HS-5 (cell line): Measurements from ENCODE around the gene UBXN1.

Experiments used
- DNase-seq: peaks from one replicate; pipeline ENCODE4 v3.0.0-alpha.2; 2012; ENCODE audit warnings: low read depth

The UBXN1 gene, protein sequence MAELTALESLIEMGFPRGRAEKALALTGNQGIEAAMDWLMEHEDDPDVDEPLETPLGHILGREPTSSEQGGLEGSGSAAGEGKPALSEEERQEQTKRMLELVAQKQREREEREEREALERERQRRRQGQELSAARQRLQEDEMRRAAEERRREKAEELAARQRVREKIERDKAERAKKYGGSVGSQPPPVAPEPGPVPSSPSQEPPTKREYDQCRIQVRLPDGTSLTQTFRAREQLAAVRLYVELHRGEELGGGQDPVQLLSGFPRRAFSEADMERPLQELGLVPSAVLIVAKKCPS

DNA sequence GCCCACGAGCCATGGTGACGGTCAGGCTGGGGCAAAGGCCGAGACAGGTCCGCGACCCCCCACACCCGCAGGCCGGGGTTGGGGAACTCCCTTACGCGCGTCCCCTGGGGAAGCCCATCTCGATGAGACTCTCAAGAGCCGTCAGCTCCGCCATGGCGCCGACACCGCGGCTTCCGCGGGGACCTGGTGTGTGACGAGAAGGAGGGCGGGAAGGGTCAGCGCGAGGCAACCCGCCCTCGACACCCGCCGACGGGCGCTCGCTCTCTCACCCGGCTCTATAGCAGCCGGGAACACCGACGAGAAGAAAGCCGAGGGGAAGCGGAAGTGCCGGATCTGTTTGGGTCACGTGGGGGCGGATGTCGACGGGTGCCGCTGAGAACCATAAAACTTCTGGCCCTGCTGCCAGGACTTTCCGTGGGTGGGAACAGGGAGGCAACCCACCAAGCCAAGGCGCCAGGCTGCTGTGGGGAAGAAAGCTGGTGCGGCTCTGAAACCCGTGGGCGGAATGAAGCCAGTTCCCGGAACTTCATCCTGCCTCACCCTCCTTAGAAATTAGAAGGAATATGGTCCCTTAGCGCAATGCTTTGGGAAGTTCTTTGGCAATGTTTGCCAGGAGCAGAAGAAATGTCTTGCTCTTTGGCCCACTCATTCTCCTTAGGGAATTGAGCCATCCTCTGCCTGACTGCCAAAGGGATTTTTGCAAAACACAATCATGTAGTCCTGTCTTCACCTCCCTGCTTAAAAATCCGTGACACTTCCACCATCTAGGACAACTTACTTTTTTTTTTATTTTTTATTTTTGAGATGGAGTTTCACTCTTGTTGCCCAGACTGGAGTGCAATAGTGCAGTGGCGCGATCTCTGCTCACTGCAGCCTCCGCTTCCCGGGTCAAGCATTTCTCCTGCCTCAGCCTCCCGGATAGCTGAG, at the start of gene UBXN1:
TSS of gene UBXN1 (minus strand) at position 304 of the 927 bp plus-strand sequence. CDS start at position 154, 150 bp downstream.
- DNase-seq, result peak; percentile 73

DNA sequence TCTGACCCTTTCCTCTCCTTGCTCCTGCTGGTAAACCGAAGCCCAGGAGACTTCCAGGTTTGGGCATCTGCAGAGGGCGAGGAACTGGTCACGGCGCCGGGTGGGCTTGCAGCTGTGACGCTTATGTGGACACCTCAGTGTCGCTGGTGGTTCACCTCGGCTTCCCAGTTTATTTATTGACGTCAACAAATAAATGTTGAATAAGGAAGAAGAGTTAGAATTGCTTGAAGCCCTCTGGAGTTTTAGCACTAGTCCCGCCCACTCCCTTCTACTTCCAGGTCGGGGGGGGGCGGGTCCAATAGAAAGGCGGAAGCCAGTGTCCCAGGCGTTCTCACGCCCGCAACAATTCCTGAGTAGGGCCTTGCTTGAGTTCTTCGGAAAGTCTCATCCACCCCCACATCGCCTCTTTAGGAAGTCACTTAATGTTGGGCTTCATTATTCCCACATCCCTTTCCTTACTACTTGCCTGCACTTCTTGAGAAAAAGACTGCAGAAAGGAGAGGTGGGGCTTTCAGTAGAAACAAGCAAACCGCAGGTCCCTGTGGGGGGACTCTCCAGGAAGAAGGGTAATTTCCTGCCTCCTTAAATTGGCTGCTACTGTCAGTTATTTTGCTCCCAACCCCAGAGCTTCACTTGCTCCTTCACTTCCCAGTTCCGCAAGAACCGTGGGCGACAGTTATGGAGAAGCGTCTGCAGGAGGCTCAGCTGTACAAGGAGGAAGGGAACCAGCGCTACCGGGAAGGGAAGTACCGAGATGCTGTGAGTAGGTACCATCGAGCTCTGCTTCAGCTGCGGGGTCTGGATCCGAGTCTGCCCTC, 49.5 kb upstream of the UBXN1 start, which contains the start of gene TTC9C:
TSS of gene TTC9C (plus strand) at position 316 of the 818 bp plus-strand sequence. CDS start at position 679, 363 bp downstream.
- DNase-seq, result peak; percentile 79

DNA sequence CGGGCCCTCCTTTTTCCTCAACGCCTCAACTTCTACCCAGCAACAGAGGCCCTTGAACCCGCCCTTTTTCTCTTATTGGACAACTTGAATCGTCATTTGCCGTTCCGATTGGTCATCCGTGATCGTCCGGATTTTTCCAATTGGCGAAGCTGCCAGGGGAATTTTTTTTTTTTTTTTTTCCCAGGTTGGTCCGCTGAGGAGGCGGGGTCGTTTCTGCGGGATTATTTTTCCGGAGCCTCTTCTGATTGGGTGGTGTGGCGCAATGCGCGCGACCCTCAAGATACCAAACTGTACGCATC, 48.9 kb upstream of the UBXN1 start:
- DNase-seq, result peak; percentile 98

DNA sequence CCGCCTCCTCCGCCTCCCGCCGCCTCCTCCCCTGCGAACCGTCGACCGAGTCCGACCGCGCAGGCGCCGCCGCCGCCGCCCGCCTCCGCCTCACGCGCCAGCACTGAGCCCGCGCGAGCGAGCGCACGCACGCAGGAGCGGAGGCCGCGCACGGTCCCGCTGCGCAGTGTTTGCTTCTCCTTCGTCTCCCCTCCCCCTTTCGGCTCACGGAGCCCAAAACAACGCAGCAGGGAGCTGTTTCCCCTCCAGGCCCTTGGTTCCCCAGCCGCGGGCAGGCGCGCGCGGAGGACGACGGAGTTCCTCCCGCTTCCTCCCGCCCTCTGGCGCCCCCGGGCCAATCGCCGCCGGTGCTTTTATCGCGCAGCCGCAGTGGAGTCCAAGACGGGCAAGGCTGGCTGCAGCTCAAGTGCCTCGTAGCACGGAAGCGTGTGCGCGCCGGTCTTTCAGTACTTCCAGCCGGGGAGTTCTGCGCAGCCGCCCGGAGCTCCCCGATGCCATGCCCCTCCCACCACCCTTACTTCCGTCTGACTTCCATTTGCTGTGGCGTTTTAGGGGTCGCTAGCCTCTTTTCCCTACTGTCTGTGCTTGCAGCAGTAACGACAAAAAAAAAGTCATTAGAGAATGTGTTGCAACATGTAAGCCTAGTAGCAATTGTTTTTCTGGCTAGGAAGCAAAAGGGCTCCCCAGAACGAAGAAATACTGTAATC, 48.4 kb upstream of the UBXN1 start, which contains the start of gene HNRNPUL2:
TSS of gene HNRNPUL2 (minus strand) at position 293 of the 707 bp plus-strand sequence. CDS start 301 bp downstream, outside the sequence.
- peak; percentile 96 for DNase-seq

DNA sequence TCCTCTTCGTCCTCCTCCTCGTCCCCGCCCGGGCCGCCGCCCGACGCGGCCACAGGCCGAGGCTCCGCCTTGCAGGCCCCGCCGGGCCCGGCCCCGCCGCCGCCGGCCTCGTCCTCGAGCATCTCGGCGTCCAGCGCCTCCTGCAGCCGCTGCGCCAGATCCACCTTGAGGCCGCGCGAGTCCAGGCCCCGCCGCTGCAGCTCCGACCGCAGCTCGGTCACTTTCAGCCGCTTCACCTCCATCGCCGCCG, 48.0 kb upstream of the UBXN1 start:
- no peak for DNase-seq

DNA sequence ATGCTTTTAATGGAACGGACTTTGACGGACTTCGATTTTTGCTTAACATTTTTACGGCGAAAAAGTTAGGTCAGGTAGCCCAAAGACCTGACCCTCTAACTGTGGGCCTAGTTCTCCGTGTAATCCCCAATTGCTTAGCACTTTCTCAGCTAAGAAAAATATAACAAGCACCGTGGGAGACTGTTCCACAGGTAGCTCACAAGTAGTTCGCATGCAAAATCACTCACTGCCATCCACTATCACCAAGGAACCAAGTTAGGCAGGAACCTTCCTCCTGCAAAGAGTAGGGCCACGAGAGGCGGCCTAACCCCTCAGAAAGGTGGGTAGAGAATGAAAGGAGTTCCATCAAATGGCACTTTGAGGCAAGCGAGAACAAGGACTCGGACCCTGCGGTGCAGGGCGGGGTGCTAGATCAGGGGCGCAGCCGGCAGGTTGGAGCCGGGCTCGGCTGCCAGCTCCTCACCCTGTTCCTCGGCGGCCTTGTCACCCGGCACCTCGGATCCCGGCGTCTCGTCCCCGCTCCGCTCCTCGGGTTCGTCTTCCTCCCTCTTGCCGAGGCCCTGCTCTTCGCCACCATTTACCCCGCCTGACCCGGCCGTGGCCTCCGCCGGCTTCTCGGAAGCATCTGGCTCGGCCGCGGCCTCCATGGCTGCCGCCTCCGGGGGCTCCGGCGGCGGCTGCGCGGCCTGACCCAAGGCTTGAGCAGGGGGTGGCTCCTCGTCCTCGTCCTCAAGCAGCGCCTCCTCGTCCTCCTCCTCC, 47.5 kb upstream of the UBXN1 start:
- DNase-seq, result no peak

DNA sequence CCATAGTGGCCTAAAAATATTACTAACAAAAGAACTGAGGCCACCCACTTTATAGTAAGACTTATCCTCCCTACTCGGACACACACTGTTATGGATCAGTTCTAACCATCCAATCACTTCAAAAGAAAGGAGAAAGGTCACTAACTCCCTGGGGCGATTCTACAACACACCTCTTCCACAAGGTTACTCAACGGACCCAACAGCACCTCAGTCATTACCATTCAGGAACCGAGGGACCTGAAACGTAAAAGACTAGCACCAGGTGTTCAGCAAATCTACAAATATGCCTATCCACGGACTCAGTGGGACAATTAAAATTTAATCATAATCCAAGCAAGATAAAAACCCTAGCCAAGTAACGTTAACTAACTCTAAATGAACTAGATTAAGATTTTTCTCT, 46.8 kb upstream of the UBXN1 start:
- no peak for DNase-seq

DNA sequence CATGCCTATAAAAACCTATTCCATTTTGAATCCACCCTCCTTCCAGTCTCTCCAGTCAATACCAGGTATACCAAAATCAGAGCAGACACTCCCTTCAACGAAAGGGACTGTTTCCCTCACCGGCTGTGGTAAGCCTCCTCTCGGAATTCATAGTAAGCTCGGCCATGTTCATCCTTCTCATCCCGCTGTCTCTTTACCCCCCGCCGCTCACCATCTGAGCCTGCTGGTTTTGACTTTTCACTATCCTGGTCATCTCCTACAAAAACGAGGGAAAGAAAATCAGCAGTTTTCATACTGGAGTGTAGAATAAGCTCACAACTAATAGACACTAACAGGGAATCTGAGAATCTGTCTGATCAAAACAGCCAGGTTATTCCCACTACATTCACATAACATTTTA, 45.3 kb upstream of the UBXN1 start:
- DNase-seq, result no peak

DNA sequence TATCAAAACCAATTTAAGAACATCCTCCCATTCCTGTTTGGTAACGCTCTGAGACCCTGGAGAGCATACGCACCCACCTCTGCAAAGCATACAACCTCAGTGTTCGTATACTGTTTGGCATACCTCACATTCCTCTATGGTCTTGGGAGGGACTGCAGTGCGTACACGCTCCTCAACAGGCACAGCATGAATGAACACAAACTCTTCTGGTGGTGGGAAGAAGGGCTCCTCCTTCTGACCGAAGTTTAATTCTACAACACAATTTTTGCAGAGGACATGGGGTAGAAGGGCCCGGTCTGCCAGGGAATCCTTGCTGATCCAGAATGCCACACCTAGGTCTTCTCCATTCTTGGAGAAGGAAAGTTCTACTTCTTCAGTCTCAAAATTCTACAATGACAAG, 43.1 kb upstream of the UBXN1 start:
- no peak for DNase-seq

DNA sequence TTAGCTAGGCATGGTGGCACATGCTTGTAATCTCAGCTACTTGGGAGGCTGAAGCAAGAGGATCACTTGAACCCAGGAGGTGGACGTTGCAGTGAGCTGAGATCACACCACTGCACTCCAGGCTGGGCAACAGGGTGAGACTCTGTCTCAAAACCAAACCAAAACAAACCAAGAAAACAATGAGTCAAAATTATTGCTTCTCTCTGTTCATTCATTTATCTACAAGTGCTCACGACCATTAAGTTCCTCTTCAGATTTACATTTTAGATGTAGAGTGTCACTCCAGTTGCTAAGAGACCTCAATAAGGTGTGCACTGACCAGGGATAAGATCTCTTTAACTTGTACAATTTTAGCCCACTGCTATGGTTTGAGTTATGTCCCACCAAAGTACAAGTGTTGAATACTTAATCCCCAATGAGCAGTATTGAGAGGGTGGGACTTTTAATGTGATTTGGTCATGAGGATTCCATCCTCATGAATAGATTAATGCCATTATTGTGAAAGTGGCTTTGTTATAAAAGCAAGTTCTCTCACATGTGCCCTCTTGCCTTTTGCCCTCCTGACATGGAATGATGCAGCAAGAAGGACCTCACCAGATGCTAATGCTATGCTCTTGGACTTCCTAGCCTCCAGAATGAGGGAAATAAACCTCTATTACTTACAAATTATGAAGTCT, 40.6 kb upstream of the UBXN1 start:
- no peak for DNase-seq

DNA sequence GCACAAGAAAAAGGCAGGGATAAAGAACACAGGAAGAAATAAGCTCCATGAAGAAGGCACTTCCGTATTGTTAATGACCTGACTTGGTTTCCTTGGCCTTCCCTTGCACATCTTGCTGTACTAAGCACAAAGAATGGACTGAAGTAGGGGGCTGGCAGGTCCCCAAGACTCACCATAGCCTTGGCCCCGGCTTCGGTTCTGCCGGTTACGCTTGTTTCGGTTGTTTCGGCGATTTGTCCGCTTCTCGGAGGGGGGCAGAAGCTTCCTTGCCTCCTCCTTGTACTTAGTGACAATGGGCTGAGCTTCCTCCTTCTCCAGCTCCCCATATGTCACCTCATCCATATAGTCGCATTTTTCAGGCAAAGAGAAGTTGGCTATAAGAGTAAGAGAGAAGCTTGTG, 37.9 kb upstream of the UBXN1 start:
- no peak for DNase-seq

DNA sequence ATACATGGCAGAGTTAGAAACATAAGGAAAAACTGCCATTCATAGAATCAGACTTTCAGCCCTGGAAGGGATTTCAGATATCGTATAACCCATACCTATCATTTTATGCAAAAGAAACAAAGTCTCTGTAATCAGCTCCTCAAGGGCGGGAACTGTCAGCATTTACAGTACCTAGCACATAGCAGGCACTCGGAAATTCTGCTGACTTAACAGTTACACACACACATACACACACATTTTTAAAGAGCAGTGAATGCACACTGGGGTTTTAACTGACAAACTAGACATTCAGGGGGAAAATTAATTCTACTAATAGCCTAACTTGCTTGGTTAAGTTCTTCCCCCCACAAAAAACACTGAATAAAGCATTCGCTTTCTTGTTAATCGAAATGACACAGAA, 37.3 kb upstream of the UBXN1 start:
- DNase-seq, result no peak

DNA sequence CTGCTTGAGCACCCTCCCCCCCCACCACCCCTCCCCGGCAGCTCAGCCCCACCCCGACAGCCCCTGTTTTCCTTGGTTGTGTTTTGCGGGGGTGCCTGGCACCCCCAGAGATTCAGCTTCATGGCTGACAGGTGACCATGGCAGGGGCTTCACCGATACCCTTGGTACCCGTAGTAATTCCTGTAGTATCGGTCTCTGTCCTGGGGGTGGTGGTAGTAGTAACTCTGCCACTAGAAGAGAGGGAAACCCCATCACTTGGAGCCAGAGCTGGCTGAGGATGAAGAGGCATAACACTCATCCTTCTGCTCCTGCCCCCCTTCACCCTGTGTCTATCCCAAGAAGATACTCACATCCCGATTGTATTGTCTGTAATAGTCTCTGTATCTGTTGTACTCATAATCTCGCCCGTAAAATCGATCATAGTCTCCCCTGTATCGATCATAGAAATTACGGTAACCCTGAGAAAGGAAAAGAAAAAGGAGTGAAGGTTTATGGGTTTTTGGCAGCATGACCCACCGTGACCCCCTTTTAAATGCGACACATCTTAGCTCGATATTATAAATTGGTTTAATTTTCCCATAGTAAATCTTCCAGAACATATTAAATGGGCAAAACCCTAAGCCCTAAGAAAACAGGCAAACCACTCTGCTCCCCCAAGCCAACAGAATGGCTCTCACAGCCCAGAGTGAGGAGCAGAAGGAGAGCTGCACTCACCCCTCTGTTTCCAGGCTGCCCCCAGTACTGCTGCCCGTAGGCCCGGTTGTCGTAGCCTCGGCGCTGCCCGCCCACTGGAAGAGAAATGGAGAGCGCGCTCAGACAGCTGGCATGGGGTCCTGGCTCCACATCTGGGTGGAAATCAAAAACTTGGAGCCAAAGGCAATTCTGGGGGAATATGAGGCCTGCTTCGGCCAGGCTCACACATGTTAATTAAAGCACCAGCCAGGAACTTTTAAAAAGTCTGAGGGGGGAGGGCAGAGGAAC, 36.6 kb upstream of the UBXN1 start:
- no peak for DNase-seq

DNA sequence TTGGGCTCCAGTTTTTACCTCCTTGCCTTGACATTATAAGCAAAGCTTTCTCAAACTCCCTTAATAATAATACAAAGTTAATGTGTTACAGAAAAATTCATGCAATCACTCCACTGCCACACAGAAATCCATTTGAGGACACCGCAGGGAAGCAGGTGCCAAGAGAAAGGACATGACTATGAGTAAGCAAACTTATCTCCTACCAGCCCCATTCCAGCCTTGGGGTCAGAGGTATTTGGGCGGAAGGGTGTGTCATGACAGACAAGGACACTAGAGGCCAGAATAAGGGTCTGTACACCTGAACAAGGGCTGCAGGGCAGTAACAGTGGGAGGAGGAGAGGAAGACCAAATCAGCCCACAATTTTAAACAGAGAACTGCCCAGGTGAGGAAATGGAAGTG, 34.5 kb upstream of the UBXN1 start:
- no peak for DNase-seq

DNA sequence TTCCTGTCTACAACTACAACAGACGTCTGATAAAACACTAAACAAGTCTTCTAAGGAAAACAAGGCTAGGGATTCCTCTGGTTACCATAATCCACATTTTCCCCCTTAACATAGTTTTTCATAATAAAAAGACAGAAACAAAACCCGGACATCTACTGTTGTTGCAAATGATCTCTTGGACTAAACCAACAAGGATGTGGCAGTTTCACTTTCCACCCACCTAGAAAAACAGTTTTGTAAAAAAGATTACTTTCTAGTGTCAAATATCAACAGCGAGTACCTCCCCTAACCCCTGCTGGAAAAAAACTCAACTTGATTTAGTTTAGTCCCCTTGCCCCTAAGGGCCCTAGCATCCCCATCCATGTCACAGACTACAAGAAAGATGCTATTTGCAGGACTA, 34.0 kb upstream of the UBXN1 start:
- no peak for DNase-seq

DNA sequence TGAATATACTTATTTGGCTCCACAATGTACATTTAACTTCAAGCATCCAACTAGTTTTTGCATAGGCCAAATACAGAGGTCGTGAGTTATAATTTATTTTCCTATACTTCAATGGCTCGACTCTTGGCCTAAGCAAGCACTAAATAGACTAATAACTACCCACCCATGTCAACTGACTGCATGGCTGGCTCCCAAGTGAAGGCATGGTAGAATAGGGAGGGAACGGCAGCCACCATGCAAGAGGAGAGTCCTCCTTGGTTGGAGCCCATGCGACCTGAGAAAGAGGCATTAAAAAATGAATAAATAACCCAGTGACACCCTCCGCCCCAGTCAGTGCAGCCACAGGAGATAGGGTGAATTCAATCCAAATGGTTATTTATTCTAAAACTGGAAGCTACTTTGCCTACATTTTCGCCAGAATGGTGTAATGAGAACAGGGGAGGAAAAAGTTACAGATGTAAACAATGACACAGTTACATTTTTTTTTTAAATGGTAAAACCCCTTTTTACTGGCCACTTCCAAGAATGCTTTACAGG, 33.5 kb upstream of the UBXN1 start:
- no peak for DNase-seq

DNA sequence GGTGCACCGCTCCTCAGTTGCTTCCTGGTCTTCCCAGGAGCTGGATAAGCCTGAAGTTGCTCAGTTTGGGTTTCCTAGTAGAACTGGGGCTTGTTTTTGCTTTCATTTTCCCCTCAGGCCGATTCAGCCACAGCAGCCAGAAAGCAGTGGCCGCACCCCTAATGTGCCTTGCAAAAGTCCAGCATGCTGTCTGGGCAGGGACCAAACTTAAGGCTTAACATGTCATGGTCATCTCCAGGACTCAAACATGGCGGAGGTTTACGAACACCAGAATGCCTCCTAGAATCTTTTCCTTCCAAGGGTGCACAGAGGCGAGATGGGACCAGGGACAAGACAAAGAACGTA, 31.1 kb upstream of the UBXN1 start:
- DNase-seq, result no peak

DNA sequence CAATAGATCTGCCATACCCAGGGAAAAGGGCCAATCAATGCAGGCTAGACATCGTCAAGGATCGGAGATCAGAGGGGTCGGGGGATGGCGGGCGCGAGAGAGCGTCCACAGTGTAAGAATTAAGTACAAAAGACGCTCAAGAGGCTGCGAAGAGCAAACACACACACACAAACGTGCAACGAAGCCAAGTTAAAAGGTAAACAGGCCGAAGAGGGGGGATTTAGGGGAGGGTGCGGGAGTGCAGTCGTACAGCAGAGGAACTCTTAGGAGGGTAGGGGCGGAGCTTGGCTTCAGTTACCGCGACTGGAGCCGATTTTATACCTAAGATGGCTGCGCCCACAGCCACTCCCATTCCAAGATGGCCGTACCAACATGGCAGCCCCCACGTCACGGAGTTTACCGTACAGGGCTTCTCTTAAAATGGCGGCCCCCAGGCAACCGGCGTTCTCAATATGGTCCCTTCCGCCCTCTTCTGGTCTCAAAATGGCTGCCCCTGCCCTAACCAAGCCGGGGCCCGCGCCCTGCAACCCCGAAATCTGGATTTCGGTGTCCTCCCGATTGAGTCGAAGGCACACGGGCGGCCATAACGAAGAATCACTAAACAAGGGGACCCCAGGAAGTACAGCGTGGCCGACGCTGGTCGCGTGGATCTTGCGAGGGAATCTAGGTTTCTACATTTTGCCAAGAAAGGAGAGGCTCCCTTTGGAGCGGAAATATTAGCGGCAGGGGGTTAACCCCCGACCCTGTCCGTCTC, 30.6 kb upstream of the UBXN1 start:
- peak; percentile 71 for DNase-seq

DNA sequence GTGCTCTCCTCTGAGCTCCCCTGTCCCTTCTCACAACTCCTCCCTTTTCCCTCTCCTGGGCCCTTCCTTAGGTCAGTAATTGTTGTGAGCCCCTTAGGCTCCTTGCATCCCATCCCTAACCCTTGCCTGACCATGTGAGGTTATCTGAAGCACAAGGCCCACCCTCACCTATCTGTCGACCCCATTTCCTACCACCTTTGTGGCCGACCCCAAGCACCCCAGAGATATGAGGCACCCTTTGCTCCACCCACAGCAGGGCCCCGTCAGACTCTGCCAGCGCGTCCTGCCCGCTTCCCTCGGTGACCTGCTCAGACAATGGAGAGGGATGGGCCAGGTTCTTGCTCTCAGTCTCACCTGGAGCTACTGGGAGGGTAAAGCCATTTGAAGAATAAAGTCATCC, 29.9 kb upstream of the UBXN1 start:
- DNase-seq, result no peak
